ENCODE measurements around the gene MIPOL1. TPM values are rescaled to one million over a fixed set of nuclear protein-coding genes. Genes with fewer than 3 reads are reported as not detected.

MIPOL1 gene
- total RNA-seq, 4 donors from 2014 or later: 11.4 to 25.7 (median 18.9) TPM

GRCh38 chr14:37512173-37512572, 314.4 kb downstream of the MIPOL1 start:
- Histone ChIP-seq H3K4me3 (no peak overlapping the region), H3K4me1 (no peaks in the 10 kb centered on the region), H3K27ac (no peak overlapping the region), H3K27me3 (no peaks in the 10 kb centered on the region), H3K36me3 (no peaks in the 10 kb centered on the region), H3K9me3 (no peaks in the 10 kb centered on the region)
- WGBS, 2 donors: 66 to 85% methylated on average over 3 of the region's 3 CpGs
- no peak for TF ChIP-seq POLR2A (IDR thresholded peaks at IDR 0.05)
- no peak for TF ChIP-seq CTCF (IDR thresholded peaks at IDR 0.05)
- TF ChIP-seq EP300 (IDR thresholded peaks at IDR 0.05): no peak
- no peak for DNase-seq (ENCODE audit: low spot score in 2 of 2)

GRCh38 chr14:37515771-37516170, 318.0 kb downstream of the MIPOL1 start:
- 49 to 50% methylated on average over 3 of the region's 3 CpGs for WGBS, 2 donors
- no peaks in the 10 kb centered on the region for H3K27me3 ChIP-seq
- no peak overlapping the region for H3K27ac ChIP-seq
- no peak overlapping the region for H3K4me3 ChIP-seq
- TF ChIP-seq CTCF (IDR thresholded peaks at IDR 0.05): no peak
- TF ChIP-seq POLR2A (IDR thresholded peaks at IDR 0.05): no peak
- no peak for TF ChIP-seq EP300 (IDR thresholded peaks at IDR 0.05)
- H3K9me3 ChIP-seq: no peaks in the 10 kb centered on the region
- no peaks in the 10 kb centered on the region for H3K36me3 ChIP-seq
- H3K4me1 ChIP-seq: no peaks in the 10 kb centered on the region
- DNase-seq (ENCODE audit: low spot score in 2 of 2): no peak

- H3K4me1 ChIP-seq: no peaks in the 10 kb centered on the region
- no peaks in the 10 kb centered on the region for H3K36me3 ChIP-seq
- no peak for DNase-seq (ENCODE audit: low spot score in 2 of 2)
- no peaks in the 10 kb centered on the region for H3K27me3 ChIP-seq
- TF ChIP-seq EP300 (IDR thresholded peaks at IDR 0.05) (no peak), CTCF (IDR thresholded peaks at IDR 0.05) (no peak)
- H3K27ac ChIP-seq: no peak overlapping the region
- H3K4me3 ChIP-seq: no peak overlapping the region
- H3K9me3 ChIP-seq: no peaks in the 10 kb centered on the region
- 74 to 92% methylated on average over 2 of the region's 2 CpGs for WGBS, 2 donors
Measured at GRCh38 chr14:37526994-37527393, 329.3 kb downstream of the MIPOL1 start.

GRCh38 chr14:37539992-37540391, 342.3 kb downstream of the MIPOL1 start:
- Histone ChIP-seq H3K4me1 (no peaks in the 10 kb centered on the region), H3K4me3 (no peak overlapping the region), H3K27me3 (no peaks in the 10 kb centered on the region), H3K27ac (no peak overlapping the region), H3K36me3 (peaks cover 0 to 8% (median 0%) of the 10 kb centered on the region in 3 donors), H3K9me3 (no peaks in the 10 kb centered on the region)
- 87 to 93% methylated on average over 1 of the region's 1 CpG for WGBS, 2 donors
- no peak for TF ChIP-seq CTCF (IDR thresholded peaks at IDR 0.05)
- no peak for TF ChIP-seq POLR2A (IDR thresholded peaks at IDR 0.05)
- no peak for TF ChIP-seq EP300 (IDR thresholded peaks at IDR 0.05)
- no peak for DNase-seq (ENCODE audit: low spot score in 2 of 2)

GRCh38 chr14:37544407-37544806, 346.7 kb downstream of the MIPOL1 start:
- Histone ChIP-seq H3K27ac (no peak overlapping the region), H3K36me3 (peaks cover 0 to 5% (median 0%) of the 10 kb centered on the region in 3 donors), H3K9me3 (no peaks in the 10 kb centered on the region), H3K27me3 (no peaks in the 10 kb centered on the region), H3K4me3 (no peak overlapping the region), H3K4me1 (no peaks in the 10 kb centered on the region)
- 74% methylated on average over 2 of the region's 2 CpGs for WGBS, 2 donors
- TF ChIP-seq EP300 (IDR thresholded peaks at IDR 0.05) (no peak), POLR2A (IDR thresholded peaks at IDR 0.05) (no peak), CTCF (IDR thresholded peaks at IDR 0.05) (no peak)
- no peak for DNase-seq (ENCODE audit: low spot score in 2 of 2)

Measured in tibial nerve (tissue), 4 donors.